Common myeloid progenitor, CD34-positive (primary cell): ENCODE data around the gene OXCT1.

Experiments
- CTCF ChIA-PET: fragments of 350-600 bp; sonication (Branson Sonifier 250); formaldehyde crosslinking; loops from one replicate; lab custom pipeline; 2021; ENCODE audit warnings: antibody characterized with exemption; lab: Charles Lee
- POLR2A ChIA-PET: fragments of 350-600 bp; sonication (Branson Sonifier 250); formaldehyde crosslinking; loops from one replicate; lab custom pipeline; 2021; ENCODE audit warnings: antibody characterized with exemption; lab: Charles Lee
- DNase-seq, 3 donors: peaks; one replicate each; pipeline versions ENCODE4 v3.0.0 to v3.0.0-alpha.2; 2013
- H3K27ac ChIP-seq, 2 experiments: 1 replicate in 1 of 2; 2 replicates in 1 of 2; pipeline ENCODE4 v1.7.0; 2013; ENCODE audit warnings: inconsistent platforms in 2 of 2, low read length in 2 of 2, mild to moderate bottlenecking in 2 of 2, low read depth in 1 of 2, moderate library complexity in 1 of 2; ENCODE audit not compliant: severe bottlenecking in 2 of 2, insufficient read depth in 1 of 2, poor library complexity in 1 of 2
- H3K27me3 ChIP-seq, 5 experiments: replicated peaks in 2 of 5; 1 replicate in 3 of 5; 2 replicates in 2 of 5; pipeline versions ENCODE4 v1.6.1 to v1.7.0; 2013; ENCODE audit warnings: low read length in 4 of 5, mild to moderate bottlenecking in 2 of 5, moderate library complexity in 2 of 5, inconsistent platforms in 1 of 5; ENCODE audit not compliant: insufficient read depth in 5 of 5, control insufficient read depth in 4 of 5
- H3K36me3 ChIP-seq, 4 experiments: 1 replicate in 2 of 4; 2 replicates in 2 of 4; pipeline versions ENCODE4 v1.6.1 to v1.7.0; 2013; ENCODE audit warnings: low read length in 3 of 4, control low read depth in 1 of 4, mild to moderate bottlenecking in 1 of 4; ENCODE audit not compliant: control insufficient read depth in 4 of 4, insufficient read depth in 4 of 4
- H3K4me1 ChIP-seq, 4 experiments: 1 replicate in 3 of 4; 2 replicates in 1 of 4; pipeline versions ENCODE4 v1.6.1 to v1.7.1; 2013; ENCODE audit warnings: low read length in 3 of 4, mild to moderate bottlenecking in 3 of 4, control low read depth in 1 of 4, inconsistent platforms in 1 of 4, moderate library complexity in 1 of 4; ENCODE audit not compliant: control insufficient read depth in 4 of 4, insufficient read depth in 4 of 4; ENCODE audit errors: control extremely low read depth in 1 of 4
- H3K4me3 ChIP-seq, 7 experiments: 1 replicate in 4 of 7; 2 replicates in 3 of 7; pipeline versions ENCODE4 v1.5.1 to v1.7.0; 2013; ENCODE audit warnings: mild to moderate bottlenecking in 7 of 7, low read length in 6 of 7, moderate library complexity in 6 of 7, inconsistent platforms in 2 of 7, low read depth in 2 of 7, control low read depth in 1 of 7; ENCODE audit not compliant: insufficient read depth in 4 of 7, control insufficient read depth in 1 of 7; ENCODE audit errors: extremely low read depth in 1 of 7
- H3K9me3 ChIP-seq, 5 experiments: 1 replicate in 4 of 5; 2 replicates in 1 of 5; pipeline versions ENCODE4 v1.6.1 to v1.7.1; 2013; ENCODE audit warnings: low read length in 4 of 5, mild to moderate bottlenecking in 2 of 5, inconsistent platforms in 1 of 5, low read depth in 1 of 5, moderate library complexity in 1 of 5; ENCODE audit not compliant: control insufficient read depth in 4 of 5, insufficient read depth in 2 of 5; ENCODE audit errors: control extremely low read depth in 1 of 5
- WGBS: methylation state at CpG from one replicate; pipeline ENCODE4 v1.1.5; 2013; ENCODE audit not compliant: insufficient coverage; 5-methylcytosine and 5-hydroxymethylcytosine counted together

OXCT1 gene

DNA sequence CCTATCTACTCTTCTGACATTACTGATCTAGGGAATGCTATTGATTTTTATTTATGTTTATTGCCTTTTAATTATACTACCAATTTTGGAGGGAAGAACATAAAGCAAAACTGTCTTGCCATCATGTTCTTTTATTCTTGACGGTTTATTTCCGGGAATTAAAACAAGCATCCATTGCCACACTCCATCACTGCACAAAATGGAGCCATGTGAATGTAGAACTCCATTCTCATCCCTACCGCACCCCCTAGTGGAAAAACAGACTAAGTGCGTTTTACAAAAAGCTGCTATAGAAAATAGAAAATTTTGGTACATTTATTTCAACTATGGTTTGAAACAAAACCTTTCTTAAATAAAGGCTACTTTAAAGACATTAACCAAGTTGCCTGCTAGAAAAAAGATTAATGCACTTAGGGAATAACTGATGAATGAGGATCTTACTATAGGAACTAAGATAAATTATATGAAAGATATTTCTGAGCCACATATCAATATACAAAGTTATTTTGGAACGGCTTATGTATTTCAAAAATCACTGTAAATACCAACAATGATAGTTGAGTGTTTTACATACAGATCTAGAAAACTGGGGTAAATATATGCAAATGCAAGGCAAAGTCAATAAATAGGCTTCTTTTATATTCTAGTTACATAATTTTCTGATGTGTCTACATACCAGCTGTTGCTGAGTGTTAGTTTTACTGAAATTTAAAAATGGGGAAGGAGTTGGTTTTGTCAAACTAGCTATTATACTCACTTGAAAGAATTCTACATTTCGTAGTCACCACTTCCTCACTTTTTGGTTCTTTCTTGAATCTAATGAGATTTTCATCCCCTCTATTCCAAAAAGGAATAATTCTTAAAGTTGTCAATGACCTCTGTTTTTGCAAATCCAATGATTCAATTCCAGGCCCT lies 26.5 kb downstream of the OXCT1 start:
- Histone ChIP-seq H3K9me3 (no peaks in the 10 kb centered on the region), H3K4me1 (no peaks in the 10 kb centered on the region), H3K36me3 (peaks cover 0 to 22% (median 14%) of the 10 kb centered on the region in 4 experiments), H3K27ac (no peak overlapping the region), H3K4me3 (no peak overlapping the region), H3K27me3 (no peaks in the 10 kb centered on the region)
- CTCF ChIA-PET, result interaction anchor here (0.7 to 6.0 kb wide), 19 partner anchors 9 to 942 kb away, joined by 3 to 36 read pairs (median 4); no protein-coding TSS in a partner anchor
- POLR2A ChIA-PET, result no interaction called here
- 83% methylated on average over 1 of the region's 6 CpGs for WGBS
- peak; percentile 60 to 78 (median 74) for DNase-seq

DNA sequence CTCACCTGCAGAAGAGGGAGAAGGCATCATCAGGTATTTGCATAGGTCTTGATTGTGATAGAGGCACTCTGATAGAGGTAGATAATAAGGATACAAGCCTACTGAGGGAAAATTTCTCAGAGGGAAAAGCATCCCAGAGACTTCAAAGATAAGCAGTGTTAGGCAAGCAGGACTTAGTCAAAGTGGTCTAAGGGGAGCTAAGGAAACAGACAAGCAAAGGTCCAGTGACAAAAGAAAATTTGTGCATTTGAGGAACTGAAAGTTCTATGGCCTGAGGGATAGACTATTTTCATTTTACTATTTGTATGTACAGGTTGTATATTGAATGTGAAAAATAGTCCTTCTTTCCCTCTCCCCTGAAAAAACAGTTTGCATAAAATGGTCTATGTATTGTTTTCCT lies 27.4 kb downstream of the OXCT1 start:
- H3K27me3 ChIP-seq, result no peaks in the 10 kb centered on the region
- H3K4me1 ChIP-seq, result no peaks in the 10 kb centered on the region
- no peaks in the 10 kb centered on the region for H3K9me3 ChIP-seq
- H3K4me3 ChIP-seq, result no peak overlapping the region
- CTCF ChIA-PET, result interaction anchor here (0.8 to 6.0 kb wide), 12 partner anchors 8 to 941 kb away, joined by 3 to 36 read pairs (median 4); no protein-coding TSS in a partner anchor
- no peak overlapping the region for H3K27ac ChIP-seq
- POLR2A ChIA-PET, result no interaction called here
- no peak for DNase-seq
- H3K36me3 ChIP-seq, result peaks cover 3 to 25% (median 16%) of the 10 kb centered on the region in 4 experiments

DNA sequence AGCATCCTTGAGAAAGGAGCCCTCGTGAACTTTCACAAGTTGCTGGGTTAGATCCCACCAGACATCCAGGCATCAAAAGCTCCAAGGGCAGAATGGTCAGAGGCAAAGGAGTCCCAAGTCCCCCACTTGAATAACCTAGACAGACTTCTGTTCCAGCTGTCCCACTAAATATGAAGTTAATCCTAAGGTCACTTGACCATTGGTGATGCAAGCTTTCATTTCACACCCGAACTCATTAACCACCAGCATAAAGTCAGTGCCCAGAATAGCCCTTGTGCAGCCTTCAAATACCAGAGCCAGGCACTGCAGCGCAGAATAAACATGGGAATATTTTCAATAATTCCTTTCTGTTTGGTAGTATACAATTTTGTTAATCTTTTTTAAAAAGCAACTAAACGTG lies 28.9 kb downstream of the OXCT1 start:
- H3K27ac ChIP-seq, result no peak overlapping the region
- H3K27me3 ChIP-seq, result no peaks in the 10 kb centered on the region
- CTCF ChIA-PET, result interaction anchor here (1.1 to 6.0 kb wide), 3 partner anchors 13 to 87 kb away, joined by 3 to 36 read pairs (median 4); no protein-coding TSS in a partner anchor
- H3K4me1 ChIP-seq, result no peaks in the 10 kb centered on the region
- DNase-seq, result no peak
- no peak overlapping the region for H3K4me3 ChIP-seq
- H3K36me3 ChIP-seq, result peaks cover 3 to 25% (median 16%) of the 10 kb centered on the region in 4 experiments
- POLR2A ChIA-PET, result no interaction called here
- WGBS, result 100% methylated on average over 1 of the region's 4 CpGs
- H3K9me3 ChIP-seq, result no peaks in the 10 kb centered on the region

DNA sequence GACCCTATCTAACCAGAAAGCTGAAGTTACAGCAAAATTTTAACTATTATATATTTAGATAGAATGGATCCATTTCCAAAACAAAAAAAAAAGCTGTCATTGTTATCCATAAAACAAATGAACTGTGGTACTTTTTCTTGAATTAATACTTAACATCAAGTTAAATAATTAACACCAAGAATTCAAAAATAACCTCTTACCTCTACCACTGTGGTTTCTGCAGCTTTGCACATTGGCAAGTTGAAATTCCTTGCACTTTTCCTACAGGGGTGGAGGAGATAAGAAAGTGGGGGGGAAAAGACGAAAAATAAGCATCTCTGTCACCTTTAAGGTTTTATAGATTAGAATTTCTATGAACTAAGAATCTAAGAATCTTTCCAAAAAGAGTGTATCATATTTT lies 30.0 kb downstream of the OXCT1 start:
- Histone ChIP-seq H3K9me3 (no peaks in the 10 kb centered on the region), H3K4me3 (no peak overlapping the region), H3K36me3 (peaks cover 3 to 29% (median 15%) of the 10 kb centered on the region in 4 experiments), H3K27me3 (no peaks in the 10 kb centered on the region), H3K4me1 (no peaks in the 10 kb centered on the region), H3K27ac (no peak overlapping the region)
- POLR2A ChIA-PET, result no interaction called here
- WGBS, result no CpG with 5 or more reads among the region's 1 CpG
- CTCF ChIA-PET, result interaction anchor here (6.0 kb wide), 1 partner anchor 86 kb away, joined by 36 read pairs; no protein-coding TSS in a partner anchor
- no peak for DNase-seq

DNA sequence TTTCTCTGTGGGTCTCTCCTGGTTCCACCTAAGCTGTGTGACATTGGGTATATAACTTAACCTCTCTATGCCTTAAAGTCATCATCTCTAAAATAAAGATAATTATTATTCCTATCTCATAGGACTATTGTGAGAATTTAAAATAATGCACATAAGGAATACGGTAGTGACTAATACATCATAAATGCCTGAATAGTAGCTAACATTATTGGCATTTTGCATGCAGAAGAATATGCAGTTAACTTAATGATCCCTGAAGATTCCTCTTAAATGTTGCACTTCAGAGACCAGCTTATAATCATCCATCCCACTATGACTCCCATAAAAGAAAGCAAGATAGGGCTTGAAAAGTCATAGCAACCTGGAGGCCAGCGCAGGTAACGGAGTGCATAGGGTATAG lies 32.4 kb downstream of the OXCT1 start:
- 100% methylated on average over 1 of the region's 3 CpGs for WGBS
- no peaks in the 10 kb centered on the region for H3K9me3 ChIP-seq
- H3K36me3 ChIP-seq, result peaks cover 5 to 31% (median 15%) of the 10 kb centered on the region in 4 experiments
- ChIA-PET POLR2A (no interaction called here), CTCF (interaction anchor here (0.5 to 2.0 kb wide), 4 partner anchors 11 to 218 kb away, joined by 3 to 6 read pairs (median 3); no protein-coding TSS in a partner anchor)
- no peak overlapping the region for H3K4me3 ChIP-seq
- H3K4me1 ChIP-seq, result no peaks in the 10 kb centered on the region
- DNase-seq, result no peak
- H3K27ac ChIP-seq, result no peak overlapping the region
- H3K27me3 ChIP-seq, result no peaks in the 10 kb centered on the region

- H3K36me3 ChIP-seq, result peaks cover 10 to 36% (median 19%) of the 10 kb centered on the region in 4 experiments
- H3K27ac ChIP-seq, result no peak overlapping the region
- no peaks in the 10 kb centered on the region for H3K27me3 ChIP-seq
- no peak for DNase-seq
- no peak overlapping the region for H3K4me3 ChIP-seq
- ChIA-PET POLR2A (no interaction called here), CTCF (interaction anchor here (1.2 kb wide), 1 partner anchor 19 kb away, joined by 3 read pairs; no protein-coding TSS in a partner anchor)
- H3K9me3 ChIP-seq, result no peaks in the 10 kb centered on the region
- WGBS, result 88% methylated on average over 3 of the region's 3 CpGs
- no peaks in the 10 kb centered on the region for H3K4me1 ChIP-seq
These were observed 34.6 kb downstream of the OXCT1 start for GRCh38 chr5:41835645-41836044.

GRCh38 chr5:41834506-41834905 lies 35.7 kb downstream of the OXCT1 start:
- POLR2A ChIA-PET, result no interaction called here
- CTCF ChIA-PET, result interaction anchor here (0.6 to 1.5 kb wide), 4 partner anchors 9 to 1407 kb away, joined by 3 to 9 read pairs (median 3); no protein-coding TSS in a partner anchor

More at GRCh38 chr5:41834506-41834905, 35.7 kb downstream of the OXCT1 start:
- no CpG with 5 or more reads among the region's 1 CpG for WGBS
- DNase-seq, result no peak
- H3K4me1 ChIP-seq, result no peaks in the 10 kb centered on the region
- peaks cover 10 to 34% (median 19%) of the 10 kb centered on the region in 4 experiments for H3K36me3 ChIP-seq
- H3K9me3 ChIP-seq, result no peaks in the 10 kb centered on the region
- no peaks in the 10 kb centered on the region for H3K27me3 ChIP-seq
- no peak overlapping the region for H3K27ac ChIP-seq
- H3K4me3 ChIP-seq, result no peak overlapping the region
